GM19455 (cell line): ENCODE data around the gene HK2.

Experiments
- ATAC-seq: cut with Tn5 transposase; IDR thresholded peaks from one replicate; pipeline ENCODE4 v1.9.1; 2021; ENCODE audit not compliant: unreplicated experiment

The HK2 gene

GRCh38 chr2:74930811-74931486 is 97.0 kb downstream of the HK2 start:
- no peak for ATAC-seq

- ATAC-seq = no peak
These were observed 98.0 kb downstream of the HK2 start for GRCh38 chr2:74931940-74932339.

- no peak for ATAC-seq
These were observed 102.1 kb downstream of the HK2 start for GRCh38 chr2:74935975-74936391.

GRCh38 chr2:74937221-74937880 is 103.4 kb downstream of the HK2 start:
- no peak for ATAC-seq

- no peak for ATAC-seq
These were observed 104.3 kb downstream of the HK2 start for GRCh38 chr2:74938264-74938663.

GRCh38 chr2:74939919-74940812 is 106.2 kb downstream of the HK2 start:
- no peak for ATAC-seq

GRCh38 chr2:74941284-74941683 is 107.4 kb downstream of the HK2 start:
- ATAC-seq = no peak

GRCh38 chr2:74942263-74942662 is 108.3 kb downstream of the HK2 start:
- no peak for ATAC-seq
